GM21576 (cell line): ENCODE data around the gene RGL3.
"Not testable (repeated sequence)": the region's sequence is repeated elsewhere in the genome, so short reads cannot be mapped to it uniquely, and the experiment has no call there.

Source experiments
- ATAC-seq: cut with Tn5 transposase; IDR thresholded peaks from one replicate; pipeline ENCODE4 v1.9.1; 2021; ENCODE audit warnings: mild to moderate bottlenecking, moderate library complexity; ENCODE audit not compliant: unreplicated experiment

RGL3 gene

GRCh38 chr19:11383706-11384048, 35.4 kb downstream of the RGL3 start:
- no peak for ATAC-seq

DNA sequence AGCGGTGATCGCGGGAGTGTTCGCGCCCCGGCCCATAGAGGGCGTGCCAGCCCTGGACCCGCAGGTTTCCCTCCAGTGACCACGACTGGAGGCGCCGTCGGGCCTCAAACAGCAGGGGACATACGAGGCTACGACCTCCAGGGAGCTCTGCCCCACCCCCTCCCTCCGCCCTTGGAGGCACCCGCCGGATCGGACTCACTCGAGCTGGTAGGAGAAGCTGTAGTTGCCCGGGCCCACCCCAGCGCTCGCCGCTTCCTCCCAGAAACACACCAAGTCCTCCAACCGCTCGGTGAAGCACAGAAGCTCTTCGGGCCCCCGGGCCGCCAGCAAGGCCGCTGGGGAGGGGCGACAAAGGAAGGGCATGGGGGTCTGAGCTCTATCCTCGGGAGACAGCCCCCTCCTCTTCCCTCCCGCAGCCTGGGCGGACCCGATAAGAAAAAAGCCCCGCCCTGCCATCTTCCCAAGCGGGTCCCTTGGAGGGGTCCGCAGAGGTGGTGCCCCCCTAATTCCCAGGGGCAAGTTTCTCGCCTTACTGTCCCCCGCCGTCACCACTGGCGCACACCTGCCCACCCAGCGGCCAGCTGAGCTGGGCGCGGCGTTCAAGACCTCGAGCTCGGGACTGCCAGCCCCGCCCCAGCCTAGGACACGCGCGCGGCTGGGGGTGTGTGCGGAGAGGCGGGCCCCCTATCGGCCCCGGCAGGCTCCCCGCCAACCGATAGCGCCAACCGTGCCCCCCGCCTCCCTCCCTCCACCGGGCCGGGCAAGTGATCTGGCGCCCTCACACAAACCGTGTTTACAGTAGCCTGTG, 36.0 kb downstream of the RGL3 start:
- ATAC-seq, result no peak

- peak; percentile 70 for ATAC-seq
These were observed 38.2 kb downstream of the RGL3 start for GRCh38 chr19:11380653-11381537.

- no peak for ATAC-seq
These were observed 39.2 kb downstream of the RGL3 start for GRCh38 chr19:11379857-11380350.

DNA sequence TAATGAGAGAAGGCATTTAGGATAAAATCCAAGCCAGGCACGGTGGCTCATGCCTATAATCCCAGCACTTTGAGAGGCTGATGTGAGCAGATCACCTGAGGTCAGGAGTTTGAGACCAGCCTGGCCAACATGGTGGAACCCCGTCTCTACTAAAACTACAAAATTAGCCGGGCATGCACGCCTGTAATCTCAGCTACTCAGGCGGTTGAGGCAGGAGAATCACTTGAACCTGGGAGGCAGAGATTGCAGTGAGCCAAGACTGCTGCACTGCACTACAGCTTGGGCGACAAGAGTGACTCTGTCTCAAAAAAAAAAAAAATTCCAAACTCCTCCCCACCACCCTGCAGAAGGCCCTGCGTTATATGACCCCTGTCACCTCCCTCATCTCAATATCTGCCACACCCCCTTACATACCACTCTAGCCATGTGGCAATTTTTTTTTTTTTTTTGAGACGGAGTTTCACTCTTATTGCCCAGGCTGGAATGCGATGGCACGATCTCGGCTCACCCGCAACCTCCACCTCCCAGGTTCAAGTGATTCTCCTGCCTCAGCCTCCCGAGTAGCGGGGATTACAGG, 39.8 kb downstream of the RGL3 start:
- ATAC-seq, result not testable (repeated sequence)

DNA sequence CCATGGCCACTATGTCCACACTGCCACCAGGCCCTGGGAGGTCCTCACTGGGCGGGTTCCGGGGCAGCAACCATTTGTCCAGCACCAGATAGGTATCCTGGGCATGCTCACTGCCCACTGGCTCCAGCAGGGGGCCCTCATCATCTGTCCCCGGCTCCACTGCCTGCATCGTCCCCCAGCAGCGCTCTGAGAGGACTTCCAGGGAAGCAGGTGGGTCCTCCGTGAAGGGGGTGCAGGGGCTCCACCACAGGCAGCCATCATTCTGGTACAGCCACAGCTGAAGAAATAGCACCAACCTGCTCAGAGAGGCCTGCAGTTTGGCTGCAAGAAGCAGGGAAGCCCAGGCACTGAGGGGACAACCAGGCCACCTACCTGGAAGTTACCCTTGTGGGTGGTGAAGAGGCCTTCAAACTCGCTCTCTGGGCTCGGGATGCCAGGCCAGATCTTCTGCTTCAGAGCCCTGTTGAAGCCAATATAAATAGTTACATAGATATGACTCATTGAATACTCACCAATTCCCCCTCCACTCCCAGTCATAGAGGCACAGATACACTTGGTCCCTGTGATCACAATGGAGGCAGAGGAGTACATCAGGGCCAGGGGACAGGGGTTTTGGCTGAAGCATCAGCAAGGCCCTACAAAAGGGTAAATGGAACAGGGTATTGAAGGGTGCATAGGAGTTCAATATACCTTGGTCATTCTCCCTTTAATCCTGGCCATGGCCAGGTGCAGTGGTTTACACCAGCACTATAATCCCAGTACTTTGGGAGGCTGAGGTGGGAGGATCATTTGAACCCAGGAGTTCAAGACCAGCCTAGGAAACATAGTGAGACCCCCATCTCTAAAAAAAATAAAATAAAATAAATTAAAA, 40.6 kb downstream of the RGL3 start:
- ATAC-seq, result no peak

- ATAC-seq, result no peak
These were observed 41.4 kb downstream of the RGL3 start for GRCh38 chr19:11377756-11378155.

GRCh38 chr19:11377237-11377636, 41.9 kb downstream of the RGL3 start:
- ATAC-seq, result no peak

DNA sequence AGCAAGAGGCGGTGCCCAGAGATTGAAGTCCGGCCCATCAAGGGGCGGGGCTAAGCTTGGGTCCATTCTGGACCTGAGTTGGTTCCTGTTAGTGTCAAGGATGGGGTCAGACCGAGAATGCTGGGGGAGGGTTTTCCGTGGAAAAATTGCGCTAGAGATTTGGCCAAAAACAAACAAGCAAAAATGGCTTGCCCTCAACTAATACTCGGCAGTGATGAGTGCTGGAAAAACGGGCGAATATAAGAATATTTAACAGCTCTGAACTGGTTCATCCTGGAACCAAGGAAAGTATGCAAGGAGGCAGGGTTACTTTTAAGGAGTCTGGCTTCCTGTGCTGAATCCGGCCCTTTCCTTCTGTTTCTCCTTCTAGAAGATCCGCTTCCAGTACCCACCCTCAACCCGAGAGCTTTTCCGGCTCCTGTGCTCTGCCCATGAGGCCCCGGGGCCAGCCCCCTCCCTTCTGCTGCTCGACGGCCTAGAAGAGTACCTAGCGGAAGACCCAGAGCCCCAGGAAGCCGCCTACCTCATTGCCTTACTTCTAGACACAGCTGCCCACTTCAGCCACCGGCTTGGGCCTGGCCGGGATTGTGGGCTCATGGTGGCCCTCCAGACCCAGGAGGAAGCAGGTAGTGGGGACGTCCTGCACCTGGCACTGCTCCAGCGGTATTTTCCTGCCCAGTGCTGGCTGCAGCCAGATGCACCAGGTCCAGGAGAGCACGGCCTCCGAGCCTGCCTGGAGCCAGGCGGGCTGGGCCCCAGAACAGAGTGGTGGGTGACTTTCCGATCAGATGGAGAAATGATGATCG, 43.8 kb downstream of the RGL3 start:
- no peak for ATAC-seq

DNA sequence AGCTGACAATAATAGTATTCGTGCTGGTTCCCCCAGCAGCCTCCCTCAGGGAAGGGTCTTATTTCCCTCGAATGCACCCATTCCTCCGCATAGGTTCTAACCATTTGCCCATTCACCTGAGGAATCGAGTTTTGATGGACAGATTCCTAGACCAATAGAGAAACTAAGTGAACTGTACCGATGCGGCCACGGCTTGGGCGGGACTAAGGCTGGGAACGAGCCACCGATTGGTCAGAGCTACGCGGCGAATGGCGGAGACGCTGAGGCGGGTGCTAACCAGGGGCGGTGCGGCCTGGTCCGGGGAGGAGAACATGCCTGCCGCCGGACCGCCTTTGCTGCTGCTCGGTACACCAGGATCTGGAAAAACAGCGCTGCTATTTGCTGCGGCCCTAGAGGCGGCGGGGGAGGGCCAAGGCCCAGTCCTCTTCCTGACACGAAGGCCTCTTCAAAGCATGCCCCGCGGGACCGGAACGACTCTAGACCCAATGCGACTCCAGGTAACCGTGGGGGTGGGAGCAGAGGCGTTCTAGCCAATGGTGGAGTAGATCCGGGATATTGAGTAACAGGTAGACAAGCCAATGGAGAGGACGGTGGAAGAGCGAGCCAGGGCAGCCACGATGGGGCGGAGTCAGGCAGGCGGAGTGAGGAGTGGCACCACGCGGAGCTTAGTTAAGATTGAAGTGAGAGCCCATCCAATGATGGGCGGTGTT, 44.5 kb downstream of the RGL3 start, which contains the start of gene SWSAP1:
Gene SWSAP1, plus strand, starts transcription at position 234 of the 710 bp plus-strand sequence. Its CDS starts 15 bp downstream, at position 249.
- ATAC-seq, result peak; percentile 82

- no peak for ATAC-seq
These were observed 45.2 kb downstream of the RGL3 start for GRCh38 chr19:11373885-11374432.

GRCh38 chr19:11373166-11373884, 45.8 kb downstream of the RGL3 start:
- ATAC-seq, result no peak

GRCh38 chr19:11370744-11371143, 48.4 kb downstream of the RGL3 start:
- no peak for ATAC-seq

GRCh38 chr19:11367528-11367927, 51.6 kb downstream of the RGL3 start:
- no peak for ATAC-seq

- no peak for ATAC-seq
These were observed 53.5 kb downstream of the RGL3 start for GRCh38 chr19:11365557-11366117.

DNA sequence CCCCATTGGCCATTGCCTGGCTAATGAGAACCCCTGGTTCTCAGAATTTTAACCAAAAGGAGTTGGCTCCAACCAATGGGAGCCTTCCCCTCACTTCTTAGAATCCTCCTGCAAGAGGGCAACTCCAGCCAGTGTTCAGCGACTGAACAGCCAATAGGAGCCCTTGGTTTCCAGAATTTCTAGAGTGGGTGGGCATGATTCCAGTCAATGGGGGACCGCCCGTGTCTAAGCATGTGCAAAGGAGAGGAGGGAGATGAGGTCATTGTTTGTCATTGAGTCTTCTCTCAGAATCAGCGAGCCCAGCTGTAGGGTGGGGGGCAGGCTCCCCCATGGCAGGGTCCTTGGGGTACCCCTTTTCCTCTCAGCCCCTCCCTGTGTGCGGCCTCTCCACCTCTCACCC, 54.2 kb downstream of the RGL3 start:
- ATAC-seq, result no peak

- no peak for ATAC-seq
These were observed 54.7 kb downstream of the RGL3 start for GRCh38 chr19:11364296-11364904.
